K562 (cell line): ENCODE results near the gene KBTBD4. TPM values are rescaled to one million over a fixed set of nuclear protein-coding genes. Genes with fewer than 3 reads are reported as not detected.

Experiments used
- CC2D1A ChIP-seq: fragments of 450-650 bp; IDR thresholded peaks from 2 replicates; pipeline ENCODE4 v1.6.1; 2017; ENCODE audit warnings: mild to moderate bottlenecking
- CEBPG ChIP-seq, 3 experiments: fragments of 200-800 bp in 1 of 3; sonication (Bioruptor generic) in 1 of 3; sonication (generic) in 1 of 3; formaldehyde crosslinking in 1 of 3; IDR thresholded peaks in 2 of 3; conservative IDR thresholded peaks in 1 of 3; 2 replicates each; pipeline versions ENCODE4 v1.6.1 to v1.8.0; 2016 to 2022; ENCODE audit warnings: missing compliant biosample characterization in 2 of 3, missing genetic modification characterization in 2 of 3, mild to moderate bottlenecking in 1 of 3, missing genetic modification reagents in 1 of 3
- E2F3 ChIP-seq: fragments of 250-450 bp; sonication (Bioruptor Pico); IDR thresholded peaks from 2 replicates; pipeline ENCODE4 v1.4.0; 2020; ENCODE audit warnings: mild to moderate bottlenecking
- ELK1 ChIP-seq: sonication (generic); formaldehyde crosslinking; IDR thresholded peaks from 2 replicates; pipeline ENCODE4 v1.8.1; 2022; ENCODE audit warnings: missing genetic modification reagents
- ERF ChIP-seq: fragments of 450-650 bp; formaldehyde crosslinking; IDR thresholded peaks from 2 replicates; pipeline ENCODE4 v1.4.0; 2020; ENCODE audit warnings: mild to moderate bottlenecking, mixed read lengths
- GABPA ChIP-seq: fragments of 200-800 bp; sonication (Bioruptor generic); conservative IDR thresholded peaks from 2 replicates; pipeline ENCODE4 v1.6.1; 2016; ENCODE audit warnings: low read depth, missing genetic modification characterization, missing compliant biosample characterization
- GATAD2B ChIP-seq: fragments of 450-650 bp; IDR thresholded peaks from 2 replicates; pipeline ENCODE4 v1.6.1; 2017; ENCODE audit warnings: mild to moderate bottlenecking, borderline replicate concordance
- HMGN3 ChIP-seq: IDR thresholded peaks from 2 replicates; pipeline ENCODE4 v1.6.1; 2011; ENCODE audit warnings: borderline replicate concordance, low read depth, mild to moderate bottlenecking, mixed read lengths, low read length; ENCODE audit not compliant: insufficient read length; ENCODE audit errors: extremely low read depth
- NFATC3 ChIP-seq: fragments of 450-650 bp; IDR thresholded peaks from 2 replicates; pipeline ENCODE4 v1.6.1; 2017; ENCODE audit warnings: mild to moderate bottlenecking
- NFE2 ChIP-seq: IDR thresholded peaks from 2 replicates; pipeline ENCODE4 v1.6.1; 2014; ENCODE audit warnings: antibody characterized with exemption, low read depth
- NFE2L1 ChIP-seq: fragments of 450-650 bp; IDR thresholded peaks from 2 replicates; pipeline ENCODE4 v1.6.1; 2016; ENCODE audit warnings: missing genetic modification characterization, low read depth, mild to moderate bottlenecking, missing compliant biosample characterization, moderate library complexity, borderline replicate concordance
- NKRF ChIP-seq: fragments of 450-650 bp; IDR thresholded peaks from 2 replicates; pipeline ENCODE4 v1.6.1; 2016; ENCODE audit warnings: borderline replicate concordance
- RFX5 ChIP-seq: IDR thresholded peaks from 2 replicates; pipeline ENCODE4 v1.6.1; 2011; ENCODE audit warnings: low read depth, mild to moderate bottlenecking, improper control_type of control experiment, low read length
- SMAD3 ChIP-seq: fragments of 450-650 bp; formaldehyde crosslinking; conservative IDR thresholded peaks from 2 replicates; pipeline ENCODE4 v1.4.0; 2020; ENCODE audit warnings: mild to moderate bottlenecking
- SMARCB1 ChIP-seq: IDR thresholded peaks from 2 replicates; pipeline ENCODE4 v1.6.1; 2011; ENCODE audit warnings: improper control_type of control experiment, low read depth; ENCODE audit not compliant: insufficient read length
- TEAD1 ChIP-seq, 2 experiments: fragments of 450-650 bp in 1 of 2; sonication (generic) in 1 of 2; formaldehyde crosslinking; IDR thresholded peaks; 2 replicates each; pipeline versions ENCODE4 v1.4.0 to v1.8.0; 2020 to 2022; ENCODE audit warnings: mild to moderate bottlenecking in 2 of 2, missing genetic modification reagents in 1 of 2
- ZNF121 ChIP-seq: sonication (generic); formaldehyde crosslinking; conservative IDR thresholded peaks from 2 replicates; pipeline ENCODE4 v1.8.0; 2022; ENCODE audit warnings: missing genetic modification reagents
- ZNF124 ChIP-seq: sonication (generic); formaldehyde crosslinking; IDR thresholded peaks from 2 replicates; pipeline ENCODE4 v1.8.1; 2022; ENCODE audit warnings: missing genetic modification reagents
- ZNF57 ChIP-seq: fragments of 450-650 bp; formaldehyde crosslinking; IDR thresholded peaks from 2 replicates; pipeline ENCODE4 v1.4.0; 2020; ENCODE audit warnings: mild to moderate bottlenecking, moderate library complexity
- ZSCAN29 ChIP-seq: fragments of 450-650 bp; IDR thresholded peaks from 2 replicates; pipeline ENCODE4 v1.6.1; 2017
- polyA plus RNA-seq, 8 experiments: library from polyadenylated mRNA; depleted of rRNA in 4 of 8; stranded (reverse) in 5 of 8; unstranded in 3 of 8; fragments of >200 nt; fragmentation: Nextera tagmentation in 2 of 8; fragmentation: Illumina TruSeq in 1 of 8; extraction: Ambion mirVana in 2 of 8; extraction: Trizol in 1 of 8; gene quantifications; 2 replicates each; pipeline versions ENCODE4 v1.2.1 to v1.2.3, GENCODE V29; 2011 to 2014; ENCODE audit warnings: inconsistent platforms in 1 of 8, missing spikeins in 1 of 8
- total RNA-seq, 7 experiments: library from RNA; depleted of rRNA in 6 of 7; stranded (reverse); fragments of >200 nt in 6 of 7; fragmentation: Illumina TruSeq in 2 of 7; extraction: Trizol in 2 of 7; gene quantifications; 2 replicates each; pipeline versions ENCODE4 v1.2.1 to v1.2.3, GENCODE V29; 2011 to 2021; ENCODE audit warnings: low replicate concordance in 1 of 7
- TF ChIP-seq, protein P1 (sequence below): fragments of 450-650 bp; IDR thresholded peaks from 2 replicates; pipeline ENCODE4 v1.6.1; 2017; ENCODE audit warnings: antibody characterized with exemption

Gene KBTBD4
- total and polyA plus RNA-seq, 9 of the 15 experiments (the other 6 are each of a cell fraction or from before 2014, with no cell fraction given) = 7.0 to 33.9 (median 13.3) TPM

DNA sequence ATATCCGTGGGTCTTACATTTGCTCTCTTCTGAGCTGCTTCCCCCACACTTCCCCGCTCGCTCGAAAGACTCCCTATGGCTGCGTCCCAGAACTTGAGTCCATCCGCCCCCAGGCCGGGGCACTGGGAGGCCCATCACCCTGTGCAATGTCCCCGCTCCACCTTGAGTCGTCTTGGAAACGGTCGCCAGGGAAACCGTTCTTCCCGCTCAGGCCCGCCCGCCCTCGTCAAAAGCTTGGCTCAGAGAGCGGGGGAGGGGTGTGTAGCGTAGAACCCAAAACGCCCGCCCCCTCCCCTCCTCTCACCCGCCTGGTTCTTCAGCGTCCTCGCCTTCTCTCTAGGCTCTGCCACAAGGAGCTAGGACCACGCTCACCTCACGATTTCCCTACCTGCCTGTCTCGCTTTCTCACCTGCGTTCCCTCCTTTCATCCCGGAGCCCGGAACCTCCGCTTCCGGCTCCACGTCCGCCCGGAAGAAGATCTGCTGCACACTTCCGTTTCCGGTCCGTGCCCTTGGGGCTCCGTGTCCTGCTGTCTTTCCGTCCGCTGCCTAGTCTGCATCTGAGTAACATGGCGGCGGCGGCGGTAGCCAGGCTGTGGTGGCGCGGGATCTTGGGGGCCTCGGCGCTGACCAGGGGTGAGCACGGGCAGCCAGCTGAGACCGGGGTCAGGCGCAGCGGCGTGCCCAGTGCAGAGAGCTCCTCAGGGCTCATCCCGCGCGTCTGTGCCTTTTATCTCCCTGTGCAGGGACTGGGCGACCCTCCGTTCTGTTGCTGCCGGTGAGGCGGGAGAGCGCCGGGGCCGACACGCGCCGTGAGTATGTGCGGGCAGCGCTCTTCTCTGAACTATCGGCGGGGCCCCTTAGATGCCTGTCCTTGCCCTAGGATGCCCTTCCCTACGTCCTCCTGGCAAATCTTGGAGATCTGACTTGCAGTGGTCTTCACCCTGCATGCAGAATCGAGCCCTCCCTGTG is at the start of gene KBTBD4, which contains the start of gene NDUFS3 (continued):
- no peak for TF ChIP-seq NFE2L1
- TF ChIP-seq, protein P1, sequence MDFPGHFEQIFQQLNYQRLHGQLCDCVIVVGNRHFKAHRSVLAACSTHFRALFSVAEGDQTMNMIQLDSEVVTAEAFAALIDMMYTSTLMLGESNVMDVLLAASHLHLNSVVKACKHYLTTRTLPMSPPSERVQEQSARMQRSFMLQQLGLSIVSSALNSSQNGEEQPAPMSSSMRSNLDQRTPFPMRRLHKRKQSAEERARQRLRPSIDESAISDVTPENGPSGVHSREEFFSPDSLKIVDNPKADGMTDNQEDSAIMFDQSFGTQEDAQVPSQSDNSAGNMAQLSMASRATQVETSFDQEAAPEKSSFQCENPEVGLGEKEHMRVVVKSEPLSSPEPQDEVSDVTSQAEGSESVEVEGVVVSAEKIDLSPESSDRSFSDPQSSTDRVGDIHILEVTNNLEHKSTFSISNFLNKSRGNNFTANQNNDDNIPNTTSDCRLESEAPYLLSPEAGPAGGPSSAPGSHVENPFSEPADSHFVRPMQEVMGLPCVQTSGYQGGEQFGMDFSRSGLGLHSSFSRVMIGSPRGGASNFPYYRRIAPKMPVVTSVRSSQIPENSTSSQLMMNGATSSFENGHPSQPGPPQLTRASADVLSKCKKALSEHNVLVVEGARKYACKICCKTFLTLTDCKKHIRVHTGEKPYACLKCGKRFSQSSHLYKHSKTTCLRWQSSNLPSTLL = peak; percentile 68
- TF ChIP-seq ZNF121 = no peak
- TF ChIP-seq NKRF = peak; percentile 94
- no peak for TF ChIP-seq CEBPG (CRISPR knock-in tag; IDR thresholded peaks at IDR 0.05)
- TF ChIP-seq CEBPG (tag; conservative IDR thresholded peaks at IDR 0.05 in 1 of 2, IDR thresholded peaks at IDR 0.05 in 1 of 2) = no peak
- TF ChIP-seq ZNF57 = no peak
- no peak; the same call in 1 of the 2 replicates for TF ChIP-seq ERF (CRISPR knock-in tag)
- TF ChIP-seq ELK1 (CRISPR knock-in tag) = no peak
- peak; percentile 94 for TF ChIP-seq NFATC3
- TF ChIP-seq HMGN3 = peak; percentile 53
- TF ChIP-seq RFX5 = no peak
- TF ChIP-seq SMARCB1 = no peak
- peak; percentile 38; the same call in 1 of the 2 replicates for TF ChIP-seq GATAD2B
- TF ChIP-seq TEAD1 (CRISPR knock-in tag; IDR thresholded peaks at IDR 0.05) = no peak
- no peak for TF ChIP-seq ZNF124 (CRISPR knock-in tag)
- TF ChIP-seq GABPA = peak; percentile 100
- TF ChIP-seq CC2D1A = peak; percentile 92
- 0 out of 2 replicates have a peak, but pooled peaks have one; percentile 7 for TF ChIP-seq ZSCAN29
- 0 out of 2 replicates have a peak, but pooled peaks have one; percentile 22 for TF ChIP-seq E2F3 (CRISPR knock-in tag)
- no peak for TF ChIP-seq SMAD3 (CRISPR knock-in tag)
- TF ChIP-seq NFE2 = no peak
